A549 treated with AZD2906 at 1 μM for 4 hours (cell line): ENCODE measurements around the gene PHOSPHO1. TPM values are rescaled to one million over a fixed set of nuclear protein-coding genes. Genes with fewer than 3 reads are reported as not detected.

Experiments used
- total RNA-seq: library from RNA; stranded (reverse); fragments of 200-300 nt; extraction: Qiagen RNA extraction; gene quantifications from 5 replicates; pipeline ENCODE4 v1.2.3, GENCODE V29; 2022

Gene PHOSPHO1
- total RNA-seq, result 0.33 to 0.77 TPM (median 0.73 TPM) in 5 replicates

GRCh38 chr17:49230636-49231562, at the start of gene PHOSPHO1:
Gene PHOSPHO1 (minus strand): TSS chr17:49230787. CDS start chr17:49226691, 4,096 bp downstream.

GRCh38 chr17:49210158-49211029, 20.2 kb downstream of the PHOSPHO1 start, which contains the start of the genes ABI3 and GNGT2:
Gene ABI3 (plus strand): TSS chr17:49210707. CDS start chr17:49210725, 18 bp downstream.
Gene GNGT2 (minus strand): TSS chr17:49210574. CDS start chr17:49207422, 3,152 bp downstream.

Other genes with a start within 250 kb of the PHOSPHO1 start
- 52.8 to 81.7 TPM (median 76.0 TPM) in 5 replicates for gene IGF2BP1, start 233.4 kb downstream of the PHOSPHO1 start, total RNA-seq
- gene B4GALNT2, start 98.0 kb downstream of the PHOSPHO1 start, total RNA-seq, result 0.27 to 0.62 TPM (median 0.38 TPM) in 5 replicates
- gene GNGT2, start 20.2 kb downstream of the PHOSPHO1 start, total RNA-seq, result 0.42 to 1.00 TPM (median 0.94 TPM) in 5 replicates
- not detected in 5 replicates for gene ABI3, start 20.1 kb downstream of the PHOSPHO1 start, total RNA-seq
- gene ZNF652, start 131.5 kb upstream of the PHOSPHO1 start, total RNA-seq, result 7.3 to 10.6 TPM (median 8.9 TPM) in 5 replicates
- gene PHB1, start 184.1 kb upstream of the PHOSPHO1 start, total RNA-seq, result 340 to 469 TPM (median 456 TPM) in 5 replicates